NOMO-1 treated with DMSO at 0.1 percent for 48 hours (cell line): ENCODE measurements around the gene ZNF546.
"Not testable (repeated sequence)": the region's sequence is repeated elsewhere in the genome, so short reads cannot be mapped to it uniquely, and the experiment has no call there.

Source experiments
- DNase-seq: peaks from one replicate; lab custom pipeline; 2025; ENCODE audit not compliant: unreplicated experiment; lab: John Stamatoyannopoulos, UW

The ZNF546 gene

GRCh38 chr19:39983695-39984300 is 13.1 kb upstream of the ZNF546 start:
- DNase-seq: no peak

GRCh38 chr19:39986643-39987042 is 10.2 kb upstream of the ZNF546 start:
- no peak for DNase-seq

- no peak for DNase-seq
These were observed 9.7 kb upstream of the ZNF546 start for GRCh38 chr19:39987167-39987566.

GRCh38 chr19:39987596-39987995 is 9.3 kb upstream of the ZNF546 start:
- DNase-seq: no peak

GRCh38 chr19:39993605-39994004 is 3.3 kb upstream of the ZNF546 start:
- DNase-seq: no peak

GRCh38 chr19:39994361-39994760 is 2.5 kb upstream of the ZNF546 start:
- DNase-seq: no peak

- no peak for DNase-seq
These were observed 1.1 kb upstream of the ZNF546 start for GRCh38 chr19:39995794-39996193.

- peak; percentile 49 for DNase-seq
These were observed 546 bp upstream of the ZNF546 start for GRCh38 chr19:39996218-39996810.

GRCh38 chr19:39997638-39998216 is 867 bp downstream of the ZNF546 start:
- DNase-seq: no peak

- no peak for DNase-seq
These were observed 1.6 kb downstream of the ZNF546 start for GRCh38 chr19:39998501-39998900.

GRCh38 chr19:40005691-40006272 is 8.9 kb downstream of the ZNF546 start:
- DNase-seq: no peak

GRCh38 chr19:40006273-40006691 is 9.4 kb downstream of the ZNF546 start:
- DNase-seq: no peak

GRCh38 chr19:40009674-40010073 is 12.8 kb downstream of the ZNF546 start:
- DNase-seq: no peak

GRCh38 chr19:40013991-40014390 is 17.1 kb downstream of the ZNF546 start:
- no peak for DNase-seq

GRCh38 chr19:40023969-40024368 is 27.1 kb downstream of the ZNF546 start:
- DNase-seq: no peak

- no peak for DNase-seq
These were observed 29.2 kb downstream of the ZNF546 start for GRCh38 chr19:40025938-40026596.

- no peak for DNase-seq
These were observed 29.7 kb downstream of the ZNF546 start for GRCh38 chr19:40026597-40026970.

- no peak for DNase-seq
These were observed 37.2 kb downstream of the ZNF546 start for GRCh38 chr19:40033989-40034560.

GRCh38 chr19:40035996-40036395 is 39.1 kb downstream of the ZNF546 start:
- no peak for DNase-seq

GRCh38 chr19:40038047-40038446 is 41.2 kb downstream of the ZNF546 start:
- not testable (repeated sequence) for DNase-seq

GRCh38 chr19:40041718-40042117 is 44.9 kb downstream of the ZNF546 start:
- not testable (repeated sequence) for DNase-seq
